Measurements from ENCODE around the gene FPR1. TPM values are rescaled to one million over a fixed set of nuclear protein-coding genes. Genes with fewer than 3 reads are reported as not detected.

The FPR1 gene
- total RNA-seq, 1 donor, result 5.1 TPM

DNA sequence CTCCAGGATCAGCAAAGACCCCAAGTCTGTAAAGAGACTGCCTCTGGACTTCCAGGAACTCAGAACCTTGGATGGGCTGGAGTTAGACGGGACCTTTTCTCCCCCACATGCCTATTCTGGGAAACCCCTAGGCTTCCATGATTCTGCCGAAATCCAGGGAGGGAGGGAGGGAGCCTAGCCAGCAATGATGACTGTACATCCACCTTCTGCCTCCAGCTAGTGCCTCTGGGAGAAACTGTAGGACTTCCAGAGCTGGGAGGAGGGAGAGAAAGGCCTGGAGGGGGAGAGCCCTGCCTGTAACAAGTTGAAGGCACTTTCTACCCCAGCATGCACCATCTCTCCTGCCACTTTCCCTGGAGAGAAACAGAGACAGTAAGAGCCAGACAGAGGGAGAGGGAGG, 21.9 kb downstream of the FPR1 start:
- TF ChIP-seq, protein P1, sequence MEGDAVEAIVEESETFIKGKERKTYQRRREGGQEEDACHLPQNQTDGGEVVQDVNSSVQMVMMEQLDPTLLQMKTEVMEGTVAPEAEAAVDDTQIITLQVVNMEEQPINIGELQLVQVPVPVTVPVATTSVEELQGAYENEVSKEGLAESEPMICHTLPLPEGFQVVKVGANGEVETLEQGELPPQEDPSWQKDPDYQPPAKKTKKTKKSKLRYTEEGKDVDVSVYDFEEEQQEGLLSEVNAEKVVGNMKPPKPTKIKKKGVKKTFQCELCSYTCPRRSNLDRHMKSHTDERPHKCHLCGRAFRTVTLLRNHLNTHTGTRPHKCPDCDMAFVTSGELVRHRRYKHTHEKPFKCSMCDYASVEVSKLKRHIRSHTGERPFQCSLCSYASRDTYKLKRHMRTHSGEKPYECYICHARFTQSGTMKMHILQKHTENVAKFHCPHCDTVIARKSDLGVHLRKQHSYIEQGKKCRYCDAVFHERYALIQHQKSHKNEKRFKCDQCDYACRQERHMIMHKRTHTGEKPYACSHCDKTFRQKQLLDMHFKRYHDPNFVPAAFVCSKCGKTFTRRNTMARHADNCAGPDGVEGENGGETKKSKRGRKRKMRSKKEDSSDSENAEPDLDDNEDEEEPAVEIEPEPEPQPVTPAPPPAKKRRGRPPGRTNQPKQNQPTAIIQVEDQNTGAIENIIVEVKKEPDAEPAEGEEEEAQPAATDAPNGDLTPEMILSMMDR (IDR thresholded peaks at IDR 0.05; ENCODE audit: extremely low read depth, low read depth, low read length), result no peak
- peak overlapping the region; percentile 24 for H3K4me2 ChIP-seq (ENCODE audit: insufficient read depth, low read length)
- H3K27ac ChIP-seq (ENCODE audit: low read depth, low read length), result peak overlapping the region; percentile 76
- H3K79me2 ChIP-seq (ENCODE audit: insufficient read depth, low read length), result no peaks in the 10 kb centered on the region
- no peaks in the 10 kb centered on the region for H3K36me3 ChIP-seq (ENCODE audit: insufficient read depth, low read length)
- H2AFZ ChIP-seq (ENCODE audit: low read length), result peak overlapping the region; percentile 68
- no peaks in the 10 kb centered on the region for H3K9me3 ChIP-seq (ENCODE audit: low read depth, low read length)
- peaks cover 32% of the 10 kb centered on the region for H3K4me1 ChIP-seq (ENCODE audit: insufficient read depth, low read length)
- H3K27me3 ChIP-seq (ENCODE audit: insufficient read depth, low read length), result no peaks in the 10 kb centered on the region
- no peak overlapping the region for H3K4me3 ChIP-seq (ENCODE audit: insufficient read depth, low read length)
- peak; percentile 93 for DNase-seq (ENCODE audit: insufficient read length, low spot score, missing footprints)
- H4K20me1 ChIP-seq (ENCODE audit: insufficient read depth, low read length), result no peaks in the 10 kb centered on the region

DNA sequence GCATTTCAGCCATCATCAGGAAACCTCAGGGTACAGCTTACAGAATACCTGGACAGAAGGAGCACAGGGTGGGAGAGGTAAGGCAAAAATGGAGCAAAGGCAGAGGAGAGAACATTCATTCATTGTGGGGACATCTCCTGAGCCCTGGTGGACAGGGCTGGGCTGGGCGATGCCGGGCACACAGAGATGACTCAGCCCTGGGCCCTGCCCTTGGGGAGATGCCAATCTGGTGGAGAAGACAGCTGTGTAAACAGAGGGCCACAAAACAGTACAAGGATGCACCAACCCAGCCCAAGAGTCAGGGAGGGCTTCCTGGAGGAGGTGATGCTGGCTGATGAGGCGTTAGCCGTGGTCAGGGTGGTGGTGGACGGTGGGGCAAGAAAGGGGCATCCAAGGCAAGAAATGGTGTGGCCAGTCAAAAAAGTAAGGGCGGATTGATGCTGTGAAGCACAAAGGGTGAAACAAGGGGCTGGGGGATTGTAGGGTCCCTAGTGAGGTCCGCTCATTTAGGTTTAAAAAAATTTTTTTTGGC, 24.3 kb downstream of the FPR1 start:
- peaks cover 12% of the 10 kb centered on the region for H3K79me2 ChIP-seq (ENCODE audit: insufficient read depth, low read length)
- H3K27me3 ChIP-seq (ENCODE audit: insufficient read depth, low read length), result no peaks in the 10 kb centered on the region
- H2AFZ ChIP-seq (ENCODE audit: low read length), result no peak overlapping the region
- DNase-seq (ENCODE audit: insufficient read length, low spot score, missing footprints), result peak; percentile 95
- peak overlapping the region; percentile 83 for H3K27ac ChIP-seq (ENCODE audit: low read depth, low read length)
- no peaks in the 10 kb centered on the region for H4K20me1 ChIP-seq (ENCODE audit: insufficient read depth, low read length)
- peaks cover 39% of the 10 kb centered on the region for H3K4me1 ChIP-seq (ENCODE audit: insufficient read depth, low read length)
- TF ChIP-seq, protein P1 (IDR thresholded peaks at IDR 0.05; ENCODE audit: extremely low read depth, low read depth, low read length), result no peak
- H3K9me3 ChIP-seq (ENCODE audit: low read depth, low read length), result no peaks in the 10 kb centered on the region
- H3K4me2 ChIP-seq (ENCODE audit: insufficient read depth, low read length), result peak overlapping the region; percentile 57
- no peaks in the 10 kb centered on the region for H3K36me3 ChIP-seq (ENCODE audit: insufficient read depth, low read length)
- peak overlapping the region; percentile 33 for H3K4me3 ChIP-seq (ENCODE audit: insufficient read depth, low read length)

DNA sequence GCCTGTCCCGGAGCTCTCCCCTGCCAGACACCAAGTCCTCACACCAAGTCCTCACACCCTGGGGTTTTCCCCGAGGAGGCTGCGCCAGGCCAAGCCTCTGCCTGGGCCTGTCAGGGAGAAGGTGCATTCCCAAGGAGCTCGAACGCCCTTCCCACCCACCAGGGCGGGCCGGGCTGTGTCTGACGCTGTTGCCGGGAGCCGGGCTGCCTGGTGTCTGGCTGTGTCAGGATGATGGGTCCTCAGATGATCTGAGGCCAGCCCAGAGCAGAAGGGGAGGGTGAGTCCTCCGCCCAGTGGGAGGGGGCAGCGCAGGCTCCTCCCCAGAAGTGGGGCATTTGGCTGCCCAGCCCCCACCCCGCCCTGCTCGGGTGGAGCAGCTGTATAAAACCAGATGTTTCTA, 25.6 kb downstream of the FPR1 start:
- Histone ChIP-seq H3K9me3 (ENCODE audit: low read depth, low read length) (no peaks in the 10 kb centered on the region), H3K79me2 (ENCODE audit: insufficient read depth, low read length) (peaks cover 22% of the 10 kb centered on the region), H3K4me1 (ENCODE audit: insufficient read depth, low read length) (peaks cover 39% of the 10 kb centered on the region), H4K20me1 (ENCODE audit: insufficient read depth, low read length) (no peaks in the 10 kb centered on the region), H3K27me3 (ENCODE audit: insufficient read depth, low read length) (no peaks in the 10 kb centered on the region), H3K4me2 (ENCODE audit: insufficient read depth, low read length) (peak overlapping the region; percentile 23), H3K27ac (ENCODE audit: low read depth, low read length) (peak overlapping the region; percentile 87), H2AFZ (ENCODE audit: low read length) (no peak overlapping the region), H3K36me3 (ENCODE audit: insufficient read depth, low read length) (no peaks in the 10 kb centered on the region), H3K4me3 (ENCODE audit: insufficient read depth, low read length) (no peak overlapping the region)
- TF ChIP-seq, protein P1 (IDR thresholded peaks at IDR 0.05; ENCODE audit: extremely low read depth, low read depth, low read length), result no peak
- DNase-seq (ENCODE audit: insufficient read length, low spot score, missing footprints), result peak; percentile 97

DNA sequence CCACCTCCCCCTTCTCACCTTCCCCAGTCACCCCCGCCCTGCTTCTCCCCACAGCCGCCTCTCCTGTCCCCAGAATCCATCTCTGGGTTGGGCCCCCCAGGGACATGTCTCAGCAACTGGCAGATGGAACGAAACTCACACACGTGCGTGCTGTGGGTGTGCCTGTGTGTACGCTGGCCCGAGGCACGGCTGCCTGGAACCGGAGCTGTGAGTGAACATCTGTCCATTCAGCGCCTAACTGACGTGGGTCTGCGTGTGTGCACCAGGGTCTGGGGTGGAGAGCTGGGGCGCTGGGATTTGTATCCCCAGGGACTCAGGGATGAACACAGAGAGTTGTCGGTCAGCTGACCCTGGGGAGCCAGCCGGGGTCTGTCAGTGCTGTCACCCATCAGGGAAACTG, 27.1 kb downstream of the FPR1 start:
- Histone ChIP-seq H3K36me3 (ENCODE audit: insufficient read depth, low read length) (no peaks in the 10 kb centered on the region), H3K79me2 (ENCODE audit: insufficient read depth, low read length) (peaks cover 31% of the 10 kb centered on the region), H3K4me2 (ENCODE audit: insufficient read depth, low read length) (peak overlapping the region; percentile 77), H3K4me3 (ENCODE audit: insufficient read depth, low read length) (peak overlapping the region; percentile 71), H2AFZ (ENCODE audit: low read length) (no peak overlapping the region), H3K27me3 (ENCODE audit: insufficient read depth, low read length) (no peaks in the 10 kb centered on the region), H3K27ac (ENCODE audit: low read depth, low read length) (peak overlapping the region; percentile 87), H3K4me1 (ENCODE audit: insufficient read depth, low read length) (peaks cover 31% of the 10 kb centered on the region), H3K9me3 (ENCODE audit: low read depth, low read length) (no peaks in the 10 kb centered on the region), H4K20me1 (ENCODE audit: insufficient read depth, low read length) (no peaks in the 10 kb centered on the region)
- DNase-seq (ENCODE audit: insufficient read length, low spot score, missing footprints), result peak; percentile 94
- TF ChIP-seq, protein P1 (IDR thresholded peaks at IDR 0.05; ENCODE audit: extremely low read depth, low read depth, low read length), result no peak
